GM12878 (cell line): ENCODE measurements around the gene FCER1G. TPM values are rescaled to one million over a fixed set of nuclear protein-coding genes. Genes with fewer than 3 reads are reported as not detected.

ENCODE experiments used
- ATAC-seq: fragments of 200-7000 bp; cut with Tn5 transposase; 3 replicates; pipeline ENCODE4 v1.9.1; 2020; ENCODE audit warnings: mild to moderate bottlenecking, moderate library complexity
- BruUV-seq: library from RNA; stranded (reverse); fragments of 400-500 nt; replicated peaks from 2 replicates; lab custom pipeline; 2021; lab: Mats Ljungman, UMichigan
- CTCF ChIA-PET: fragments of 300-600 bp; sonication (Branson Sonifier 250); formaldehyde crosslinking; extraction: SDS; loops from one replicate; lab custom pipeline; 2021; ENCODE audit warnings: inconsistent platforms; lab: Yijun Ruan, JAX
- POLR2A ChIA-PET: fragments of 350-600 bp; formaldehyde crosslinking; extraction: SDS; loops from one replicate; lab custom pipeline; 2021; ENCODE audit warnings: inconsistent platforms; lab: Charles Lee
- RAD21 ChIA-PET: fragments of 300-600 bp; sonication (Branson Sonifier 250); formaldehyde crosslinking; loops from one replicate; lab custom pipeline; 2023; ENCODE audit warnings: antibody characterized with exemption; ENCODE audit not compliant: unreplicated experiment; lab: Charles Lee
- SMC1A ChIA-PET: fragments of 300-600 bp; sonication (Branson Sonifier 250); formaldehyde crosslinking; loops from one replicate; lab custom pipeline; 2023; ENCODE audit not compliant: unreplicated experiment, uncharacterized antibody; lab: Charles Lee
- DNase-seq: peaks from one replicate; pipeline ENCODE4 v3.0.0-alpha.2; 2011; ENCODE audit warnings: low read depth, low spot score
- FAIRE-seq: peaks from 3 replicates; lab custom pipeline; 2011; peaks lifted over from hg19 to GRCh38; lab: Jason Lieb, UNC
- H2AFZ ChIP-seq: 2 replicates; pipeline ENCODE4 v1.6.0; 2011; ENCODE audit warnings: low read depth, low read length, control low read depth; ENCODE audit not compliant: control insufficient read depth
- H3K27ac ChIP-seq: 2 replicates; pipeline ENCODE4 v1.5.1; 2011; ENCODE audit warnings: control low read depth; ENCODE audit not compliant: control insufficient read depth, insufficient read depth
- H3K27me3 ChIP-seq, 2 experiments: replicated peaks in 1 of 2; 2 replicates each; pipeline versions ENCODE4 v1.6.0 to v1.6.1; 2011; ENCODE audit warnings: low read length in 1 of 2; ENCODE audit not compliant: control insufficient read depth in 2 of 2, insufficient read depth in 2 of 2
- H3K36me3 ChIP-seq, 2 experiments: 2 replicates each; pipeline ENCODE4 v1.5.1; 2011; ENCODE audit warnings: low read length in 1 of 2; ENCODE audit not compliant: control insufficient read depth in 2 of 2, insufficient read depth in 2 of 2
- H3K4me1 ChIP-seq: 2 replicates; pipeline ENCODE4 v1.6.1; 2011; ENCODE audit warnings: mild to moderate bottlenecking, low read length, moderate library complexity, mixed read lengths; ENCODE audit not compliant: control insufficient read depth, insufficient read depth
- H3K4me2 ChIP-seq: 2 replicates; pipeline ENCODE4 v1.6.0; 2011; ENCODE audit warnings: control low read depth; ENCODE audit not compliant: control insufficient read depth, insufficient read depth
- H3K4me3 ChIP-seq: fragments of 200-600 bp; sonication (generic); 2 replicates; pipeline ENCODE4 v1.5.1; 2016
- H3K79me2 ChIP-seq: 2 replicates; pipeline ENCODE4 v1.6.0; 2011; ENCODE audit warnings: low read length; ENCODE audit not compliant: control insufficient read depth, insufficient read depth
- H3K9ac ChIP-seq: 2 replicates; pipeline ENCODE4 v1.8.0; 2011; ENCODE audit warnings: low read length, control low read depth, mixed read lengths; ENCODE audit not compliant: control insufficient read depth, insufficient read depth
- H3K9me3 ChIP-seq: replicated peaks from 3 replicates; pipeline ENCODE4 v1.5.1; 2011; ENCODE audit warnings: mild to moderate bottlenecking, low read length; ENCODE audit not compliant: control insufficient read depth, insufficient read depth
- H4K20me1 ChIP-seq: 2 replicates; pipeline ENCODE4 v1.6.0; 2011; ENCODE audit not compliant: control insufficient read depth, insufficient read depth
- BMI1 ChIP-seq: fragments of 450-650 bp; IDR thresholded peaks from 2 replicates; pipeline ENCODE4 v1.6.1; 2016; ENCODE audit warnings: mild to moderate bottlenecking, moderate library complexity, borderline replicate concordance
- ELK1 ChIP-seq: IDR thresholded peaks from 2 replicates; pipeline ENCODE4 v1.6.1; 2012; ENCODE audit warnings: low read depth, low read length, improper control_type of control experiment
- FOS ChIP-seq: IDR thresholded peaks from 3 replicates; pipeline ENCODE4 v1.6.1; 2011; ENCODE audit warnings: borderline replicate concordance; ENCODE audit not compliant: insufficient read length; ENCODE audit errors: extremely low read depth
- NFIC ChIP-seq: IDR thresholded peaks from 2 replicates; pipeline ENCODE4 v1.6.1; 2012; ENCODE audit warnings: low read depth, mild to moderate bottlenecking, inconsistent platforms, low read length, moderate library complexity
- TCF7 ChIP-seq: IDR thresholded peaks from 2 replicates; pipeline ENCODE4 v1.6.1; 2014; ENCODE audit warnings: antibody characterized with exemption, borderline replicate concordance
- USF2 ChIP-seq: IDR thresholded peaks from 2 replicates; pipeline ENCODE4 v1.6.1; 2011; ENCODE audit warnings: low read depth, low read length, improper control_type of control experiment, borderline replicate concordance
- WGBS: methylation state at CpG from one replicate; pipeline ENCODE4 v1.1.6; 2016; ENCODE audit warnings: low lambda C conversion rate; ENCODE audit not compliant: insufficient replicate concordance, insufficient coverage; ENCODE audit errors: missing lambda C conversion rate; 5-methylcytosine and 5-hydroxymethylcytosine counted together
- in situ Hi-C: fragments of 300-500 bp; cut with MboI; formaldehyde crosslinking; loops from 9 replicates; pipeline ENCODE4 v1.14.3; 2018; ENCODE audit warnings: mixed read lengths
- intact Hi-C: fragments of 100-400 bp; cut with micrococcal nuclease; formaldehyde crosslinking; loops from one replicate; pipeline ENCODE4 v1.14.2; 2022; ENCODE audit not compliant: unreplicated experiment
- polyA plus RNA-seq, 11 experiments: library from polyadenylated mRNA; depleted of rRNA in 4 of 11; unstranded in 6 of 11; stranded (reverse) in 5 of 11; fragments of >200 nt; fragmentation: Nextera tagmentation in 4 of 11; fragmentation: Illumina TruSeq in 1 of 11; extraction: Ambion mirVana in 4 of 11; extraction: Trizol in 1 of 11; gene quantifications; 1 replicate in 1 of 11; 2 replicates in 10 of 11; pipeline versions ENCODE4 v1.2.1 to v1.2.3, GENCODE V29; 2011 to 2016; ENCODE audit warnings: inconsistent platforms in 2 of 11, missing spikeins in 2 of 11, low read depth in 1 of 11
- total RNA-seq, 4 experiments: library from RNA; depleted of rRNA in 3 of 4; stranded (reverse); fragments of >200 nt in 3 of 4; fragmentation: Illumina TruSeq in 1 of 4; extraction: Trizol in 1 of 4; gene quantifications; 2 replicates each; pipeline versions ENCODE4 v1.2.1 to v1.2.3, GENCODE V29; 2013 to 2021

FCER1G gene
- total and polyA plus RNA-seq, 10 of the 15 experiments (the other 5 are each of a cell fraction or from before 2014, with no cell fraction given) = 0.40 to 1.9 (median 0.89) TPM

GRCh38 chr1:161266202-161266601, 51.1 kb downstream of the FCER1G start:
- no peaks in the 10 kb centered on the region for H3K9me3 ChIP-seq

More at GRCh38 chr1:161266202-161266601, 51.1 kb downstream of the FCER1G start:
- ChIA-PET RAD21 (interaction anchor here (0.7 kb wide), 2 partner anchors 36 to 39 kb away, joined by 3 read pairs; no protein-coding TSS in a partner anchor), CTCF (interaction anchor here (1.3 to 2.0 kb wide), 2 partner anchors 21 to 66 kb away, joined by 3 to 7 read pairs; no protein-coding TSS in a partner anchor), POLR2A (interaction anchor here (0.6 to 1.0 kb wide), 2 partner anchors 17 to 83 kb away, joined by 3 to 4 read pairs; no protein-coding TSS in a partner anchor), SMC1A (interaction anchor here (0.6 to 0.8 kb wide), 3 partner anchors 10 to 37 kb away, joined by 3 read pairs; no protein-coding TSS in a partner anchor)
- 28% methylated on average over 3 of the region's 3 CpGs for WGBS
- H3K79me2 ChIP-seq = no peaks in the 10 kb centered on the region
- BruUV-seq = no TSS peak
- H3K4me2 ChIP-seq = no peak overlapping the region
- no peak overlapping the region for H3K4me3 ChIP-seq
- H3K27me3 ChIP-seq = no peaks in the 10 kb centered on the region
- H3K36me3 ChIP-seq = no peaks in the 10 kb centered on the region
- intact Hi-C loops = no loop called here
- ATAC-seq (no peak), DNase-seq (no peak), FAIRE-seq (no peak)
- no peak for TF ChIP-seq USF2
- no peak for TF ChIP-seq BMI1
- no peak for TF ChIP-seq FOS
- TF ChIP-seq ELK1 = no peak
- TF ChIP-seq TCF7 = no peak
- no peak for TF ChIP-seq NFIC
- no peak overlapping the region for H2AFZ ChIP-seq
- H3K4me1 ChIP-seq = peaks cover 6% of the 10 kb centered on the region; the same call in 1 of the 2 replicates
- no peak overlapping the region for H3K9ac ChIP-seq
- in situ Hi-C loops = no loop called here
- H3K27ac ChIP-seq = no peak overlapping the region
- no peaks in the 10 kb centered on the region for H4K20me1 ChIP-seq
